Measurements from ENCODE around the gene OPRL1.

OPRL1 gene

GRCh38 chr20:64063389-64064144, 16.3 kb upstream of the OPRL1 start (continued):
- peak; percentile 38; the same call in 1 of the 2 replicates for TF ChIP-seq ZSCAN16 (tag by site-specific recombination; IDR thresholded peaks at IDR 0.05)
- TF ChIP-seq ZNF184 (tag by site-specific recombination; IDR thresholded peaks at IDR 0.05), result no peak
- TF ChIP-seq ZNF433 (tag by site-specific recombination; IDR thresholded peaks at IDR 0.05; ENCODE audit: low read depth), result no peak
- no peak for TF ChIP-seq ZNF530 (tag by site-specific recombination; IDR thresholded peaks at IDR 0.05; ENCODE audit: low read depth)
- peak; percentile 63; the same call in 1 of the 2 replicates for TF ChIP-seq ZNF391 (tag by site-specific recombination; IDR thresholded peaks at IDR 0.05; ENCODE audit: borderline replicate concordance, low read depth)
- no peak for TF ChIP-seq ZNF626 (tag by site-specific recombination; IDR thresholded peaks at IDR 0.05)
- TF ChIP-seq KLF16 (tag by site-specific recombination; IDR thresholded peaks at IDR 0.05), result peak; percentile 73
- TF ChIP-seq AEBP2 (tag by site-specific recombination; IDR thresholded peaks at IDR 0.05; ENCODE audit: borderline replicate concordance), result no peak
- TF ChIP-seq ZNF514 (tag by site-specific recombination; IDR thresholded peaks at IDR 0.05), result no peak
- peak; percentile 24; the same call in 1 of the 2 replicates for TF ChIP-seq YY1 (tag by site-specific recombination; IDR thresholded peaks at IDR 0.05)
- TF ChIP-seq REST (tag by site-specific recombination; IDR thresholded peaks at IDR 0.05), result no peak
- TF ChIP-seq ZNF747 (tag by site-specific recombination; IDR thresholded peaks at IDR 0.05), result no peak
- no peak for TF ChIP-seq ZSCAN30 (tag by site-specific recombination; IDR thresholded peaks at IDR 0.05)
- no peak for TF ChIP-seq ZNF132 (tag by site-specific recombination; IDR thresholded peaks at IDR 0.05; ENCODE audit: borderline replicate concordance)
- TF ChIP-seq ZNF561 (tag by site-specific recombination; IDR thresholded peaks at IDR 0.05; ENCODE audit: borderline replicate concordance), result no peak
- no peak for TF ChIP-seq ZNF704 (tag by site-specific recombination; IDR thresholded peaks at IDR 0.05)
- TF ChIP-seq ZIC2 (tag by site-specific recombination; IDR thresholded peaks at IDR 0.05), result peak; percentile 40

- H3K27ac ChIP-seq (ENCODE audit: extremely low read depth, low read depth, low read length), result no peak overlapping the region
- no peaks in the 10 kb centered on the region for H3K36me3 ChIP-seq (ENCODE audit: control insufficient read depth in 2 of 2, insufficient read depth in 1 of 2, low read length in 2 of 2)
- peak overlapping the region; percentile 80 for H3K4me3 ChIP-seq (ENCODE audit: low read depth, low read length)
- H3K4me1 ChIP-seq (ENCODE audit: control insufficient read depth, insufficient read depth, low read length), result no peaks in the 10 kb centered on the region
- POLR2A ChIA-PET, result no interaction called here
- H3K9me3 ChIP-seq (ENCODE audit: control insufficient read depth, insufficient read depth, low read depth, low read length), result no peaks in the 10 kb centered on the region
- CTCF ChIA-PET, result interaction anchor here (0.9 kb wide), 1 partner anchor 56 kb away, joined by 3 read pairs; no protein-coding TSS in a partner anchor
- TF ChIP-seq PRDM4 (tag by site-specific recombination; IDR thresholded peaks at IDR 0.05), result no peak
- TF ChIP-seq PATZ1 (tag by site-specific recombination; IDR thresholded peaks at IDR 0.05), result 0 out of 2 replicates have a peak, but pooled peaks have one; percentile 14
- TF ChIP-seq GLIS2 (tag by site-specific recombination; IDR thresholded peaks at IDR 0.05), result peak; percentile 57
- TF ChIP-seq ZNF398 (tag by site-specific recombination; IDR thresholded peaks at IDR 0.05), result no peak
- peak; percentile 42 for TF ChIP-seq ZIC2 (tag by site-specific recombination; IDR thresholded peaks at IDR 0.05)
- TF ChIP-seq ZNF23 (tag by site-specific recombination; IDR thresholded peaks at IDR 0.05; ENCODE audit: borderline replicate concordance), result no peak
Observed at GRCh38 chr20:64064145-64064698, 15.7 kb upstream of the OPRL1 start.

All from HEK293 (cell line).